Stimulated activated CD8-positive, alpha-beta memory T cell treated with anti-CD3 and anti-CD28 coated beads, Interleukin-15, amount 100 ng/mL, for 4 hours (primary cell): Measurements from ENCODE around the gene ZXDC.

Experiments
- DNase-seq, 2 donors: peaks; one replicate each; pipeline ENCODE4 v3.0.0-alpha.2; 2020; ENCODE audit warnings: low read depth in 2 of 2

Gene ZXDC

GRCh38 chr3:126435456-126436315 lies 40.0 kb downstream of the ZXDC start:
- no peak for DNase-seq

DNA sequence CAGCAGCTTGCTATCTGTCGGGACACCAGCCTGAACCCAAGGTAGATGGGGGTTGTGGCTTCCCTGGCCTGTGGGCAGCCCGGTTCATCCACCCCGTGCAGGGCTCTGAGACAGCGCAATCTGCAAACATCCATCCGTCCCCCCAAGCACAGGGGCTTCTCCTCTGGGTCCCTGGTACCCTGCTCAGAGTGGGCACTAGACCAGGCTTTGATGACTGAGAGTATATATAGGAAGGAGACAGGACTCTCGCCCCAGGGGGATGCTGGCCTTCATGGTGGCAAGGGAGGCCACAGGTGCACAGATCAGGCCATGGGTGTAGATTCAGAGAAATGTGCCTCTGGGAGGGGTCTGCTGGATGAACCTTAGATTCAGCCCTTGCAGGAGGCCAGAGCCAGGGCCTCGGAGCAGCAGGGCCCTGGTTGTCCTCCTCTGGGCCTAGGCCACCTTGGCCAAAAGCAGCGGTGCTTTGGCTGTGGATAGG lies 40.7 kb downstream of the ZXDC start:
- no peak for DNase-seq

DNA sequence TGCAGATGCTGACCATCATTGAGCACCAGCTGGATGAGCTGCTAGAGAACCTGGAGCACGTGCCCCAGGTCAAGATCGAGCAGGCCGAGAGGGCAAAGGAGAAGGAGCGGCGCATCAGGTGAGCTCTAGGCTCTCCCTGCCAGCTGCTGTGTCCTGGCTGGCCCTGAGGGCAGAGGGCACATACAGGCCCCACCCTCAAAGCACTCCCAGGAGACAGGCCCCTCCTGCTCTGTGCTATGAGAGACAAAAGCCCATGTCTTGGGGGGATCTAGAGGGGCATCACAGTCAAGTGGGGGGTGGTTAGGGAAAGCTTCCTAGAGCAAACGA lies 41.5 kb downstream of the ZXDC start:
- no peak for DNase-seq

GRCh38 chr3:126433496-126434263 lies 42.0 kb downstream of the ZXDC start:
- no peak for DNase-seq

DNA sequence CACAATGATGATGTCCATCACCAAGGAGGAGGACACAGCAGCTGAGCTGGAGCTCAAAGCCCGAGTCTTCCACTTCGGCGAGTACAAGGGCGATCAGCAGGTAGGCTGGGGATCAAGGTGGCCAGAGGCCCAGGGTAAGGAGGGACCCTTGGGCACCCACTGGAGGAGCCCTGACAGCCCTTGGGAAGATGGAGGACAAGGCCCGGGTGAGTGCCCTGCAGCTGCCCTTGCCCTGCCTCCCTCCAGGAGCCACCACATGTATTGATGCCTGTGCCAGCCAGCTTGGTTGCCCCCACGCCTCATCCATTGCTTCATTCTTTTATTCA lies 42.6 kb downstream of the ZXDC start:
- DNase-seq: no peak

DNA sequence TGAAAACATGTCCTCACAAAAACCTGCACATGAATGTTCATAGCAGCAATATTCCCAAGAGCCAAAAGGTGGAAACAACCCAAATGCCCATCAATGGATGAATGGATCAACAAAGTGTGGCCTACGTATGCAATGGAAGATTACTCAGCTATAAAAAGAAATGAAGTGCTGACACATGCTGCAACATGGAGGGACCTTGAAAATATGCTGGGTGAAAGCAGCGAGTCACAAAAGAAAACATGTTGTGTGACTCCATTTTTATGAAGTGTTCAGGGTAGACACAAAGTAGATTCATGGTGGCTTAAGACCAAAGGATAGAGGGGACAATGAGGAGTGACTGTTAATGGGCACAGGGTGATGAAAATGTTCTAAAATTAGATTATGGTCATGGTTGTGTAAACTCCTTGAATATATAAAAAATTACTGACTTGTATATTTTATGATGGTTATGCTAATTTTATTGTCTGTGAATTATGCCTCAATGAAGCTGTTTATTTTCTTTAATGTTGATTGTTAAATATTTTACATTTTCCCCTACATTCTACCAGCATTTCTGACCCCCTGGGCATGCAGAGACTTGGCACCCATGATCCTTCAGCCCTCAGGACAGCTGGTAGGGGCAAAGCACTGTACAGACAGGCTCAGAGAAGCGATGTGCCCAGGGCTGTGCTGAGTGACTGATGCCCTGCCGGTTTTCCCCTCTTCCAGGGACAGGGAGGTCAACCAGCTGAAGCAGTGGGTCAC lies 43.2 kb downstream of the ZXDC start:
- DNase-seq: no peak

GRCh38 chr3:126431103-126431534 lies 44.6 kb downstream of the ZXDC start:
- DNase-seq: no peak

DNA sequence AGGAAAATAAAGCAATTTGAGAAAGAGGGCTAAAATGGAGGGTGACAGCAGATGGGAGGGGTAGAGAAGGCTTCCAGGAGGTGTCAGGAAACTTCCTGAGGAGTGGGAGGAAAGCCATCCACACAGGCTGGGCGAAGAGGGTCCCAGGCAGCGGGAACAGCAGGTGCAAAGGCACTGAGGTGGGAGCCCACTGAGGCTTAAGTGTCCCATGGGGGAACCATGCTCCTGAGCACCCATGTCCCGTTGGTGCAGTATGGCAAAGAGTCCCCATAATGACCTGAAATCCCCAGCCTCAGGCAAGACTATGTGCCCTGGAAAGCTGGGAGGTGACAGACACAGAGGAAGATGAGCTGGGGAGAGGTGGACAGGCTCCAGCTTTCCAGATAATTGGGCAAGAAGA lies 50.9 kb downstream of the ZXDC start:
- DNase-seq: no peak

DNA sequence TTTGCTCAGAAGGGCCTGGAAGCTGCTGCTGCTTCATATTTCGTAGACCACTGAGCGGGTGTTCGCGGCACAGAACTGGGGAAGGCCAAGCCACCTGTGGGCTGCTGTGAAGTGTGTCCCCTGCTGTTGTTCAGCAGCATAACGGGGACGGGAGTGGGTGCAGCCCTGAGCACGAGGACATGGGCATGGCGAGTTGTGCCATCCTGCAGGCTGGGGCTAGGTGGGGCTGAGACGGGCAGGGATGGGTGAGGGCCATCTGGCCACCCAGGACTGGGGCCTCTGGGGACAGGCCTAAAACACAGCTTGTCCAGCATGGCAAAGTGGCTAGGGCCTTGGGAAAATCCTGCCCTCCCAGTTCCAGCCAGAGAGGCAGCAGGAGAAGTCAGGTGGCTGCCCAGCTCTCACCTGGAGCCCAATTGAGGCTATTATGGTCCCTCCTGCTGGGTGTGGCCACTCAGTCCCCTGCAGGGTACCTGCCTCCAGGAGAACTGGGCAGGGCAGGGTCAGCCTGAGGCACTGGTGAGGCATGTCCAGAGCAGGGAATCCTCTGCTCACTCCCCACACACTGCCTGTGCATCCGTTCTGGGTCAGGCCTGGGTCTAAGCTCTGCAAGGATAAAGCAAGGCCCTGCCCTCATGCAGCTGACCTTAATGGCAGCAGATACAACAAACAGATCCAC lies 51.5 kb downstream of the ZXDC start:
- DNase-seq: no peak

DNA sequence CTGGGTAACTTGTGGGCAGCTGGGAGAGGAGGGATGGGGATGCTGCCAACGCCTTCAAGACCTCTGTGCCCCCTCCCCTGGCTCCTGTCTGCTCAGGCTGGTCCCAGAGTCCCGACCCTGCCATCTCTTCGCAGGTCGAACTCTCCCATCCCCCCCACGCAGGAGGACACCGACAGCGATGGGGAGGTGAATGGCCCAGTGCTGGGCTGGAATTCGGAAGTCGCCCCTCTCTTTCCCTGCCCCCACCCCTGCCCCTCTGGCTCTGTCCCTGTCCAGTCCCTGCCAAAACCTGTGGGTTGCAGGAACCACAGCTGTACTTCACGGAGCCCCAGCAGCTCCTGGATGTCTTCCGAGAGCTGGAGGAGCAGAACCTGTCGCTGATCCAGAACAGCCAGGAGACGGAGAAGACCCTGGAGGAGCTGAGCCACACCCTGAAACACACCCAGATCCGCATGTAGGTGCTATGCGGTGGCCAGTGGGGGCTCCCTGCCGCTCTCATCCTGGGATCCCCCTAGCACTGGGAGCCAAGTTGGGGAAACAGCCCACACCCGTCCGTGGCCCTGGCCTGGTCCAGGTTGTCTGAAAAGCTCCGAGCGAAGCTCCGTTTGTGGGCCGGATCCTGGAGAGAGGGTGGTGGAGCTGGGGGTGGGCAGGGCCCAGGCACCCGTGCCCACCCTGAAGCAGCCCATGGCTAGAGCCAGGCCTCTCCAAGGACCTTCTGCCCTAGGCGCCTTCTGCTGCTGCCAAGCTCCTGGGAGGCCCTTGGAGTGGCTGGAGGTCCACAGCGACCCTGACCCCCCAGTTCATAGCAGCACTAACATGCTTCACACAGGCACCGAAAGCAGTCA lies 52.3 kb downstream of the ZXDC start:
- DNase-seq: no peak

DNA sequence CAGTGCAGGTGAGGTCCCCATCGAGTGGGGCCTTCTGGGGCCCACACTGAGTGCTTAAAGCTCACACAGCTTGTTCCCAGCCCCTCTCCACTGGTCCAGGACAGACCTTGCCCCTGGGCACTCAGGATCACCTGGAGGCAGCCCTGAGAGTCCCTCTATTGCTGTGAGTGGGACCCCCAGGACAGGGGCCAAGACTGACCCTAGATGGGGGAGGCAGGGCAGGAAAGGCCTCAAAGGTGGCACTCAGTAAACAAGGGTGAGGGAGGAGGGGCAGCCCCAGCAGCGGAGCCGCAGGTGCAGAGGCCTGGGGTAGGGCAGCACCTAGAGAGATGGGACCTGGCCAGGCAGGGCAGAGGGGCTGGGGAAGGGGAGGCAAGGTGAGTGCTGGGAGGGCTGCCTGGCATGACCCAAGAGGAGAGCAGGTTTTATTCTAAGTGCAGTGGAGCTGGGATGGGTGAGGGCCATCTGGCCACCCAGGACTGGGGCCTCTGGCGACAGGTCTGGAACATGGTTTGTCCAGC lies 53.1 kb downstream of the ZXDC start:
- DNase-seq: no peak

DNA sequence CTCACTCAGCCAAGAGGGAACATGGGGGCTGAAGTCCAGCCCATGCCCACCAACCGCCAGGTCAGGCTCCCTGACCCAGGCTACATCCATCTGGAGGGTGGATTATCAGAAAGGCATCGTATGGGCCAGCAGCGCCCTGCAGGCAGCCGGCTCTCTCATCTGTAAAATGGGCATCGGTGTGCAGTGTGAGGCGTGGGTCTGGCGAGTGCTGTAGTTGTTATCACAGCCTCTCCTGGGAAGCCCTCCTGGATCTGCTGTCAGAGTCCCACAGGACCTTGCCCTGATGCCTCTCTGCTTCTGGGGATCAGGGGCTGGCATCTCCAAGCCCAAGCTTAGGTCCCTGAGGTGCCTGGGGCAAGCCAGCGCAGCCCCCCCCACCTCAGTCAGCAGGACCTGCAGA lies 53.6 kb downstream of the ZXDC start:
- no peak for DNase-seq

DNA sequence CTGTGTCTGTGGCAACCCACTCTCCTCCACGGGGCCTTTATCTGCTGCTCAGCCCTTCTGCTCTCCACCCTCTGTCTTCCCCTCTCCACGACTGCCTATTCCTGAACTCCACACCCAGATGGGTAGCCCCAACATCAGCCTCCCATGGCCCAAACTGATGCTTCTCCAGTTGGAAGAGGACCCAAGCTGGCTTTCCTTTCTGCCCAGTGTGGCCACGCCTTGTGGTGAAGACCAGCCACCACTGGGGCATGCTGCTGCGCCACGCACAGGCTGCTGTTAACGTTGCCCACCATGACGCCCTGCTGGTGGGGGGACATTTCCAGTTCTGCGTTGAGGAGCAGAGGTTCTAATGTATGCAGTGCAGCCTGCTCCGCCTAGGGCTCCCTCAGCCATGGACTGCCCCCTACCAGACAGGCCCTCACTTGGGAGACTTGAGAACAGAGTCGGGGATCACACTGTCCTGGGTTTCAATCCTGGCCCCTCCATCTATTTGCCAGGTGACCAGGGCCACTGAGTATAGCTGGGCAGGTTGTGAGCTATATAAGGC lies 54.0 kb downstream of the ZXDC start:
- DNase-seq: no peak

- DNase-seq: no peak
Observed at GRCh38 chr3:126419886-126420786, 55.6 kb downstream of the ZXDC start.

- DNase-seq: no peak
Observed at GRCh38 chr3:126419151-126419703, 56.5 kb downstream of the ZXDC start.

DNA sequence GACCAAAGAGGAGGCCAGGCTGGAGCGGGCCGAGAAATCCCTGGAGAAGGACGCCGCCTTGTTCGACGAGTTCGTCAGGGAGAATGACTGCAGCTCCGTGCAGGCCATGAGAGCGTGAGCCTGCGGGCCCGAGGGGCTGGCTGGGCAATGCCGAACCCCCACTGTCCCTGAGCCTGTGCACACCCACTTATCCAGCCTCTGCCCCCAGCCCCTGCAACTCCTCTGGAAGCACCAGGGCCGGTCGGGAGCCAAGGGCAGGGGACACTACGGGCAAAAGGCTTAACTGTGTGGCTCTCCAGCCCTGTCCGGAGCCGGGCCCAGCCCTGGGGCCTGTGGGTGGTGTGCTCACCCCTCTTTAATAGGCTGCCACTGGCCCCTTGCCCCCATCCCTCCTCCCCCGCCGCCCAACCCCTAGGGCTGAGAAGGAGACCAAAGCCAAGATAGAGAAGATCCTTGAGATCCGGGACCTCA lies 57.0 kb downstream of the ZXDC start:
- no peak for DNase-seq

DNA sequence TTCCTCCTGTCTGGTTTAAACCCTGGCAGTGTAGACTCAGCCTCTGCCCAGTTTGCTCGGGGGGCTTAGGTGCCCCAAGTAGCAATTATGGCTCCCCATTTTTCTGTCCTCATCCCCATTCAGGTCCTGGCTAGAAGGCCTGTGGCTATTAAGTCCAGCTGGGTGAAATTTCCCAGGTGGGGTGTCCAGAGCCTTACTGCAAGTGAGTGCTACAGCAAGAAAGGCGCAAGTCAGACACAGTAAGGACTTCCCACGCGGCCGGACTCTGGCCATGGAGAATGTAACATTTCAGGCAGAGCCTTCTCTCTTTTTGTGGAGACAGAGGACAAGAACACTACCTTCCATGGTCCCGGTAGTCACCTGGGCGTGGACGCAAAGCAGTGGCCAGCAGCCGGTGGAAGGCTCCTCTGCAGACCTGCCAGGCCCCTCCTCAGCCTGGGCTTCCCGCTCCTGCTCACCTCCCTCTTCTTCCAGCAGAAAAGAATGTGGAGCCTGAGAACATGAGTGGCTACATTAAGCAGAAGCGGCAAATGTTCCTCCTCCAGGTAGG lies 57.6 kb downstream of the ZXDC start:
- no peak for DNase-seq

DNA sequence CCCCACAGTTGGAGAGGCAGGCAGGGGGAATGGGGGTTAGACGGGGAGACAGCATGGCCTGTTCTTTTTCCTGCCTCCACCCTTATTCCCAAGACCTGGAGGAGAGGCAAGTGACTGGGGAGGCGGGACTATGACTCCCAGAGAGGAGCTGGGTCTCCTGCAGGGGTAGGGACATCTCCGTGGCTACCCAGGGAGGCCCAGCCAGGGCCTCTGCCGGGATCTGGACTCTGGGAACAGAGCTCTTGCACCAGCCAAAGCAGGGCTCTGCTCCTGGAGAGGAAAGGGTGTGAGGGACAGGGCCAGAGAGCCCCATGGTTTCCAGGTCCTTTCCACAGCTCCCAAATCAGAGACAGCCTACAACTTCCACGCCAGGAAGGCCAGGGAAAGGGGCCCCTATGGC lies 58.2 kb downstream of the ZXDC start:
- DNase-seq: no peak

DNA sequence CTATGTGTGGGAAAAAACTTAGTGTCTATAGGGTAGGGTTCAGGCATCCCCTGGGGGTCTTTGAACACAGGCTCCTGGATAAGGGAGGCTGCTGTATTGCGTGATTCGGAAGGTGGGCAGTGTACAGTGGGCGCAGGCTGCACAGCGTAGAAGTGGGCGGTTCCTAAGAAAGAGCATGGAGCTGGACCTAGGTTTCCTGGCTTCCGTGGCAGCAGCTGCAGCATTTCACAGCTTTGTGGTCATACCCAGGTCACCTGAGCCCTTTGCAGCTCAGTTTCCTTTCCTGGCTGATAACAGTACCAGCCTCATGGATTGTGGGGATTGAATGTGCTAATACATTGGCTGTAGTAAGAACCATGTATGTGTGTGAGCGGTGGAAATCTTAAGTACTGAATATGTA lies 58.7 kb downstream of the ZXDC start:
- DNase-seq: no peak
